ENCODE measurements around the gene CNNM1. TPM values are rescaled to one million over a fixed set of nuclear protein-coding genes. Genes with fewer than 3 reads are reported as not detected.
A peak's percentile ranks its signal among the peaks of the same experiment; 100 is the strongest.

CNNM1 gene
- total RNA-seq, 1 experiment from 2014 or later: not detected

GRCh38 chr10:99429517-99430095, 100.5 kb downstream of the CNNM1 start:
- Histone ChIP-seq H3K4me2 (ENCODE audit: low read length) (peak overlapping the region; percentile 83), H3K9ac (ENCODE audit: low read length) (peak overlapping the region; percentile 83), H3K79me2 (ENCODE audit: insufficient read depth, low read length) (peaks cover 73% of the 10 kb centered on the region), H3K9me2 (ENCODE audit: insufficient read depth) (no peaks in the 10 kb centered on the region), H2AFZ (ENCODE audit: low read depth, low read length, poor library complexity, severe bottlenecking) (no peak overlapping the region), H3K4me3 (replicated peaks in 1 of 2; ENCODE audit: low read depth in 1 of 2, low read length in 2 of 2) (peak overlapping the region; percentile 72 to 84), H3K27me3 (ENCODE audit: insufficient read depth, low read length) (no peaks in the 10 kb centered on the region), H3K27ac (ENCODE audit: low read depth, low read length) (peak overlapping the region; percentile 62; the same call in 1 of the 2 replicates), H3K9me3 (ENCODE audit: control insufficient read depth in 1 of 2, insufficient read depth in 1 of 2, low read depth in 1 of 2, low read length in 2 of 2) (no peaks in the 10 kb centered on the region), H3K4me1 (ENCODE audit: control insufficient read depth in 1 of 2, insufficient read depth in 2 of 2, low read length in 2 of 2) (peaks cover 7 to 22% of the 10 kb centered on the region in 2 experiments; a peak in 3 of 4 replicates), H3K36me3 (ENCODE audit: control insufficient read depth in 1 of 2, insufficient read depth in 2 of 2, low read length in 2 of 2) (peaks cover 4 to 7% of the 10 kb centered on the region in 2 experiments; a peak in 3 of 4 replicates), H4K20me1 (ENCODE audit: insufficient read depth) (no peaks in the 10 kb centered on the region)
- RAD21 ChIA-PET (ENCODE audit: low non-redundant PET in 1 of 2, low total read pairs in 2 of 2, uncharacterized antibody in 2 of 2, unreplicated experiment in 2 of 2): no interaction called here
- POLR2A ChIA-PET: interaction anchor here (1.1 to 2.6 kb wide), 13 partner anchors 10 to 192 kb away, joined by 3 to 23 read pairs (median 5); partner anchors contain the start of gene SLC25A28
- DNase-seq (ENCODE audit: low read depth, low spot score): no peak
- TF ChIP-seq SIN3A (IDR thresholded peaks at IDR 0.05; ENCODE audit: low read depth) (no peak), JUND (IDR thresholded peaks at IDR 0.05) (0 out of 2 replicates have a peak, but pooled peaks have one; percentile 7), POLR2AphosphoS5 (IDR thresholded peaks at IDR 0.05; ENCODE audit: low read depth, low read length) (peak; percentile 28; the same call in 1 of the 2 replicates), ELF1 (IDR thresholded peaks at IDR 0.05; ENCODE audit: borderline replicate concordance, low read depth) (no peak)
- BruUV-seq (replicated peaks): TSS peak; percentile 49
- no peak for ATAC-seq
- intact Hi-C loops (cut with micrococcal nuclease): loop anchor here (5.0 kb wide), 1 partner anchor 303 kb away; the partner anchor contains the start of genes COX15 and CUTC
- CTCF ChIA-PET: interaction anchor here (0.9 to 1.4 kb wide), 2 partner anchors 12 to 21 kb away, joined by 3 read pairs; no protein-coding TSS in a partner anchor

GRCh38 chr10:99430116-99430450, 100.9 kb downstream of the CNNM1 start:
- ChIA-PET CTCF (interaction anchor here (0.9 to 2.6 kb wide), 5 partner anchors 12 to 181 kb away, joined by 3 to 10 read pairs (median 3); no protein-coding TSS in a partner anchor), POLR2A (interaction anchor here (0.8 to 2.6 kb wide), 27 partner anchors 9 to 616 kb away, joined by 3 to 23 read pairs (median 4); partner anchors contain the start of genes COX15, CUTC, ENTPD7 and SLC25A28), RAD21 (ENCODE audit: low non-redundant PET in 1 of 2, low total read pairs in 2 of 2, uncharacterized antibody in 2 of 2, unreplicated experiment in 2 of 2) (no interaction called here)
- Histone ChIP-seq H4K20me1 (ENCODE audit: insufficient read depth) (no peaks in the 10 kb centered on the region), H3K4me2 (ENCODE audit: low read length) (peak overlapping the region; percentile 83), H3K27me3 (ENCODE audit: insufficient read depth, low read length) (no peaks in the 10 kb centered on the region), H3K4me1 (ENCODE audit: control insufficient read depth in 1 of 2, insufficient read depth in 2 of 2, low read length in 2 of 2) (peaks cover 7 to 22% of the 10 kb centered on the region in 2 experiments; a peak in 3 of 4 replicates), H2AFZ (ENCODE audit: low read depth, low read length, poor library complexity, severe bottlenecking) (no peak overlapping the region), H3K9ac (ENCODE audit: low read length) (peak overlapping the region; percentile 83), H3K9me3 (ENCODE audit: control insufficient read depth in 1 of 2, insufficient read depth in 1 of 2, low read depth in 1 of 2, low read length in 2 of 2) (no peaks in the 10 kb centered on the region), H3K36me3 (ENCODE audit: control insufficient read depth in 1 of 2, insufficient read depth in 2 of 2, low read length in 2 of 2) (peaks cover 2 to 3% of the 10 kb centered on the region in 2 experiments; a peak in 2 of 4 replicates), H3K4me3 (replicated peaks in 1 of 2; ENCODE audit: low read depth in 1 of 2, low read length in 2 of 2) (peak overlapping the region; percentile 72 to 84), H3K9me2 (ENCODE audit: insufficient read depth) (no peaks in the 10 kb centered on the region), H3K79me2 (ENCODE audit: insufficient read depth, low read length) (peaks cover 68% of the 10 kb centered on the region), H3K27ac (ENCODE audit: low read depth, low read length) (peak overlapping the region; percentile 62)
- no TSS peak for BruUV-seq (replicated peaks)
- intact Hi-C loops (cut with micrococcal nuclease): loop anchor here (5.0 kb wide), 1 partner anchor 302 kb away; the partner anchor contains the start of genes COX15 and CUTC
- TF ChIP-seq CEBPB (IDR thresholded peaks at IDR 0.05; ENCODE audit: low read depth) (no peak), ZNF274 (IDR thresholded peaks at IDR 0.05; ENCODE audit: low read depth, low read length) (no peak), TCF7L2 (IDR thresholded peaks at IDR 0.05; ENCODE audit: borderline replicate concordance, extremely low read depth, insufficient read depth, insufficient read length) (no peak), FOSL1 (IDR thresholded peaks at IDR 0.05; ENCODE audit: low read depth) (no peak), EZH2 (IDR thresholded peaks at IDR 0.05) (no peak), POLR2AphosphoS5 (IDR thresholded peaks at IDR 0.05; ENCODE audit: low read depth, low read length) (no peak)
- ATAC-seq (peak; percentile 18), DNase-seq (ENCODE audit: low read depth, low spot score) (no peak)
